ENCODE measurements around the gene TSEN15.

DNA sequence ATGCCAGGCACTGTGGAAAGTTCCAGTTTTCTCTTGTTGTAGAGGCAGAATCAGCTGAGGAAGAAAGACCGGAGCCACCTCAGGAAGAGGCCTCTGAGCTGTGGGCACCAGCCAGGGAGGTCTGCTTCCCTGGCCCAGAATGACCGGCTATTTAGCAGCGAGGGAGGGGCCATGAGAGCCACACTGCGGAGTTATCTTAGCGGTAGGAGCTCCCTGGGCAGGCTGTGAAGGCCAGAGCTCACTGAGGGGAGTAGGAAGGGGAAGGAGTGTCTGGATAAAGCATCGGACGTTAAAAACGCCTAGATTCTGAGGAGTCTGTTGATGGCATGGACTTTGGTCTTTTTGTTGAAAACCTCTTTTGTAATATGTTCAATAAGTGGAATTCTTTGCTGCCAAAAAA, 36.5 kb downstream of the TSEN15 start:
- TF ChIP-seq ASH2L (IDR thresholded peaks at IDR 0.05; ENCODE audit: borderline replicate concordance, low read depth) (no peak), GABPA (IDR thresholded peaks at IDR 0.05; ENCODE audit: low read depth) (no peak), FOXM1 (IDR thresholded peaks at IDR 0.05; ENCODE audit: low read depth, low read length) (no peak), RELA (IDR thresholded peaks at IDR 0.05; ENCODE audit: borderline replicate concordance, partially characterized antibody) (no peak), TAF1 (IDR thresholded peaks at IDR 0.05; ENCODE audit: borderline replicate concordance, low read depth, low read length) (no peak), EGR1 (IDR thresholded peaks at IDR 0.05; ENCODE audit: borderline replicate concordance in 1 of 2, low read depth in 2 of 2, low read length in 2 of 2) (no peak)
